ENCODE data around the gene RAD51AP2. TPM values are rescaled to one million over a fixed set of nuclear protein-coding genes. Genes with fewer than 3 reads are reported as not detected.

RAD51AP2 gene
- total RNA-seq, 1 experiment from 2014 or later = not detected

DNA sequence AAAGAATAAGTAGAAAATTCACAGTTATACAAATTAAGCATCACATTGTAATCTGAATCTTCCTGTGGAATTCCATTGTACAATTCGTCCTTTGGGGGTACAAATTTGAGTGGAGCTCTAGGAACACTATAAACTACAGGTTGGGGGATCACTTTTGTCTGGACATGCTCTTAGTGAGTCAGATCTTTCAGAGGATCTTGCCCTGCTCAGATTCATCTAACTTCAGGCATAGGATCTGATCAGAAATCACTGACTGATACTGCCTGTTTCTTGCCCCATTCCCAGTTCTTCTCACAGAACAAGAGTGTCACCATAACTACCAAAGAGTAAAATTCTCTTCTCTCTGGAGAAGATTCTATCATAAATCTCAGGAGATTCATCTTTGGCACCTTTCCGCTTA, 11.5 kb upstream of the RAD51AP2 start:
- no peak for DNase-seq
- POLR2A ChIA-PET (ENCODE audit: unreplicated experiment) = no interaction called here
- no peaks in the 10 kb centered on the region for H3K4me1 ChIP-seq (ENCODE audit: insufficient read depth, low read length)

DNA sequence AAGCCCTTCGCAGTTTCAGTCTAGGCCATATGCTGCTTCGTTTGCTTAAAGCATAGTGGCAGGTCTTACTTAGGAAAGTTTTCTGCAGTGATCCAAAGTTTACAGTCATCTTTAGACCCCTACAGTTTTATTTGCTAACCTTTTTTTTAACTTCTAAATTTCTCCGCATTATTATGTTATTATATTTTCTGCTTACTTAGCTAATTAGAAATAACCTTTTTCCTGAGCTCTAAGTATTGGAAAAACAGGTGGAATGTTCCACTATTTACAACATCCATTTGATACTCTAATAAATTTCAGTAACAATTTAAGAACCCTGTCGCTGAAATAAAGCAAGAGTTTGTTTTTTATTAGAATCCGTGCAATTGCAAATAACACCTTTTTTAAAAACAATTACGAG, 4.1 kb upstream of the RAD51AP2 start:
- no peak for TF ChIP-seq EZH2 (IDR thresholded peaks at IDR 0.05; ENCODE audit: low read length, unreplicated experiment)
- no peak for TF ChIP-seq EZH2phosphoT487 (IDR thresholded peaks at IDR 0.05; ENCODE audit: borderline replicate concordance, low read length)
- TF ChIP-seq, protein P1, sequence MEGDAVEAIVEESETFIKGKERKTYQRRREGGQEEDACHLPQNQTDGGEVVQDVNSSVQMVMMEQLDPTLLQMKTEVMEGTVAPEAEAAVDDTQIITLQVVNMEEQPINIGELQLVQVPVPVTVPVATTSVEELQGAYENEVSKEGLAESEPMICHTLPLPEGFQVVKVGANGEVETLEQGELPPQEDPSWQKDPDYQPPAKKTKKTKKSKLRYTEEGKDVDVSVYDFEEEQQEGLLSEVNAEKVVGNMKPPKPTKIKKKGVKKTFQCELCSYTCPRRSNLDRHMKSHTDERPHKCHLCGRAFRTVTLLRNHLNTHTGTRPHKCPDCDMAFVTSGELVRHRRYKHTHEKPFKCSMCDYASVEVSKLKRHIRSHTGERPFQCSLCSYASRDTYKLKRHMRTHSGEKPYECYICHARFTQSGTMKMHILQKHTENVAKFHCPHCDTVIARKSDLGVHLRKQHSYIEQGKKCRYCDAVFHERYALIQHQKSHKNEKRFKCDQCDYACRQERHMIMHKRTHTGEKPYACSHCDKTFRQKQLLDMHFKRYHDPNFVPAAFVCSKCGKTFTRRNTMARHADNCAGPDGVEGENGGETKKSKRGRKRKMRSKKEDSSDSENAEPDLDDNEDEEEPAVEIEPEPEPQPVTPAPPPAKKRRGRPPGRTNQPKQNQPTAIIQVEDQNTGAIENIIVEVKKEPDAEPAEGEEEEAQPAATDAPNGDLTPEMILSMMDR (conservative IDR thresholded peaks at IDR 0.05; ENCODE audit: low read depth, low read length) = no peak
- Histone ChIP-seq H3K9me3 (ENCODE audit: low read length) (no peaks in the 10 kb centered on the region), H3K36me3 (ENCODE audit: low read depth, low read length) (no peaks in the 10 kb centered on the region), H3F3A (ENCODE audit: low read length, unreplicated experiment) (no peaks in the 10 kb centered on the region), H3K79me2 (ENCODE audit: low read length) (no peaks in the 10 kb centered on the region), H4K20me1 (ENCODE audit: low read length) (no peaks in the 10 kb centered on the region), H3K4me1 (ENCODE audit: insufficient read depth, low read length) (no peaks in the 10 kb centered on the region), H3K9me2 (replicated peaks; ENCODE audit: low read length) (no peaks in the 10 kb centered on the region), H3K4me2 (ENCODE audit: low read length) (no peak overlapping the region), H2AFZ (ENCODE audit: low read length) (no peak overlapping the region), H3K4me3 (ENCODE audit: low read length) (no peak overlapping the region), H3K9ac (ENCODE audit: low read length) (no peak overlapping the region), H3K27me3 (ENCODE audit: low read length) (peaks cover 54% of the 10 kb centered on the region), H3K27ac (ENCODE audit: low read length) (no peak overlapping the region)
- ChIA-PET CTCF (no interaction called here), POLR2A (ENCODE audit: unreplicated experiment) (no interaction called here)
- intact Hi-C loops (cut with micrococcal nuclease) = no loop called here
- DNase-seq (no peak), ATAC-seq (no peak)
- no TSS peak for BruUV-seq (replicated peaks)

More for the DNA sequence above, 11.5 kb upstream of the RAD51AP2 start:
- BruUV-seq (replicated peaks) = no TSS peak
- Histone ChIP-seq H3K9ac (ENCODE audit: low read length) (no peak overlapping the region), H3K36me3 (ENCODE audit: low read depth, low read length) (no peaks in the 10 kb centered on the region), H2AFZ (ENCODE audit: low read length) (no peak overlapping the region), H3K27me3 (ENCODE audit: low read length) (peaks cover 70% of the 10 kb centered on the region), H3K79me2 (ENCODE audit: low read length) (no peaks in the 10 kb centered on the region), H3K9me3 (ENCODE audit: low read length) (no peaks in the 10 kb centered on the region), H3K9me2 (replicated peaks; ENCODE audit: low read length) (no peaks in the 10 kb centered on the region), H4K20me1 (ENCODE audit: low read length) (no peaks in the 10 kb centered on the region), H3K4me2 (ENCODE audit: low read length) (no peak overlapping the region), H3K27ac (ENCODE audit: low read length) (no peak overlapping the region), H3K4me3 (ENCODE audit: low read length) (no peak overlapping the region), H3F3A (ENCODE audit: low read length, unreplicated experiment) (no peaks in the 10 kb centered on the region)
- ATAC-seq = no peak
- intact Hi-C loops (cut with micrococcal nuclease) = no loop called here
- CTCF ChIA-PET = no interaction called here
- TF ChIP-seq EZH2 (IDR thresholded peaks at IDR 0.05; ENCODE audit: low read length, unreplicated experiment) (no peak), EZH2phosphoT487 (IDR thresholded peaks at IDR 0.05; ENCODE audit: borderline replicate concordance, low read length) (no peak)
- TF ChIP-seq, protein P1 (conservative IDR thresholded peaks at IDR 0.05; ENCODE audit: low read depth, low read length) = no peak

DNA sequence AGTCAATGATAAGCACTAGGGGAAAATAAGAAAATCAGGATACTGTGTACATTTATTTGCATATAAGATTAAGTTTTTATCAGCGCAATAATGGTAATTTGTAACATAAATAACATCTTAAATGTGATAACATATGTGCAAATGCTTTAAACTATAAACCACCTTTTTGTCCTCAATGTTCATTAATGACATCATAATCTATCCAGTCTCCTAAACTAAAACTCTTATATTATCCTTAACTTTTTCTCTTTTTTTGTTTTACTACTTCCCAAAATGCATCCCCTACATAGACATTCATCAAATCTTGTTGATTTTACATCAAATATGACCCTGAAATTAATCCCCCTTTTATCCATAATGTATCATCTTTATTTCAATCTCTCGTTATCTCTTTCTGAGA, 3.4 kb upstream of the RAD51AP2 start:
- peaks cover 48% of the 10 kb centered on the region for H3K27me3 ChIP-seq (ENCODE audit: low read length)
- no peak for ATAC-seq
- no peaks in the 10 kb centered on the region for H3K9me2 ChIP-seq (replicated peaks; ENCODE audit: low read length)
- ChIA-PET CTCF (no interaction called here), POLR2A (ENCODE audit: unreplicated experiment) (no interaction called here)
- no peaks in the 10 kb centered on the region for H3K36me3 ChIP-seq (ENCODE audit: low read depth, low read length)
- H3K27ac ChIP-seq (ENCODE audit: low read length) = no peak overlapping the region
- TF ChIP-seq, protein P1 (conservative IDR thresholded peaks at IDR 0.05; ENCODE audit: low read depth, low read length) = no peak
- no peak for TF ChIP-seq EZH2 (IDR thresholded peaks at IDR 0.05; ENCODE audit: low read length, unreplicated experiment)
- no peak for TF ChIP-seq EZH2phosphoT487 (IDR thresholded peaks at IDR 0.05; ENCODE audit: borderline replicate concordance, low read length)
- DNase-seq = no peak
- H3K9me3 ChIP-seq (ENCODE audit: low read length) = no peaks in the 10 kb centered on the region
- H3K4me1 ChIP-seq (ENCODE audit: insufficient read depth, low read length) = no peaks in the 10 kb centered on the region
- no peak overlapping the region for H3K9ac ChIP-seq (ENCODE audit: low read length)
- no peak overlapping the region for H2AFZ ChIP-seq (ENCODE audit: low read length)
- H3K4me3 ChIP-seq (ENCODE audit: low read length) = no peak overlapping the region
- no TSS peak for BruUV-seq (replicated peaks)
- H3K79me2 ChIP-seq (ENCODE audit: low read length) = no peaks in the 10 kb centered on the region
- H3K4me2 ChIP-seq (ENCODE audit: low read length) = no peak overlapping the region
- intact Hi-C loops (cut with micrococcal nuclease) = no loop called here
- no peaks in the 10 kb centered on the region for H3F3A ChIP-seq (ENCODE audit: low read length, unreplicated experiment)
- H4K20me1 ChIP-seq (ENCODE audit: low read length) = no peaks in the 10 kb centered on the region

Measured in PC-3 (cell line).